Measurements from ENCODE around the gene IVD. TPM values are rescaled to one million over a fixed set of nuclear protein-coding genes. Genes with fewer than 3 reads are reported as not detected.
A peak's percentile ranks its signal among the peaks of the same experiment; 100 is the strongest.

Gene IVD
- total RNA-seq, 1 experiment from 2014 or later = 51.8 TPM

GRCh38 chr15:40420071-40420713 lies 14.6 kb downstream of the IVD start:
- POLR2A ChIA-PET (ENCODE audit: low non-redundant PET) = interaction anchor here (0.6 to 0.7 kb wide), 2 partner anchors 9 to 487 kb away, joined by 4 to 5 read pairs; partner anchors contain the start of gene EIF2AK4
- peaks cover 14% of the 10 kb centered on the region for H3K36me3 ChIP-seq (ENCODE audit: insufficient read depth, low read length, poor library complexity, severe bottlenecking)
- BruUV-seq (replicated peaks) = no TSS peak
- DNase-seq (ENCODE audit: low spot score) = no peak
- H3K4me1 ChIP-seq (ENCODE audit: insufficient read depth, low read length, poor library complexity, severe bottlenecking) = no peaks in the 10 kb centered on the region
- H3K9me3 ChIP-seq (ENCODE audit: low read depth, low read length, poor library complexity, severe bottlenecking) = no peaks in the 10 kb centered on the region
- intact Hi-C loops (cut with micrococcal nuclease; ENCODE audit: unreplicated experiment) = loop anchor here (10.0 kb wide), 1 partner anchor 375 kb away; no protein-coding TSS in a partner anchor
- TF ChIP-seq EZH2 (IDR thresholded peaks at IDR 0.05; ENCODE audit: borderline replicate concordance, low read depth, low read length, poor library complexity, severe bottlenecking) (no peak), CTCF (conservative IDR thresholded peaks at IDR 0.05; ENCODE audit: low read depth, low read length) (no peak)
- H3K4me3 ChIP-seq (ENCODE audit: low read depth, low read length, poor library complexity, severe bottlenecking) = no peak overlapping the region
- H3K27ac ChIP-seq (ENCODE audit: low read depth, low read length, poor library complexity, severe bottlenecking) = no peak overlapping the region
- H3K27me3 ChIP-seq (replicated peaks; ENCODE audit: insufficient read depth, low read depth, low read length, poor library complexity) = no peaks in the 10 kb centered on the region
- CTCF ChIA-PET = no interaction called here

- H3K27me3 ChIP-seq (replicated peaks; ENCODE audit: insufficient read depth, low read depth, low read length, poor library complexity) = no peaks in the 10 kb centered on the region
- intact Hi-C loops (cut with micrococcal nuclease; ENCODE audit: unreplicated experiment) = loop anchor here (10.0 kb wide), 1 partner anchor 376 kb away; no protein-coding TSS in a partner anchor
- ChIA-PET POLR2A (ENCODE audit: low non-redundant PET) (interaction anchor here (0.7 kb wide), 1 partner anchor 8 kb away, joined by 5 read pairs; no protein-coding TSS in a partner anchor), CTCF (interaction anchor here (0.9 to 2.1 kb wide), 3 partner anchors 20 to 375 kb away, joined by 3 to 12 read pairs (median 3); partner anchors contain the start of gene BAHD1)
- no peak overlapping the region for H3K4me3 ChIP-seq (ENCODE audit: low read depth, low read length, poor library complexity, severe bottlenecking)
- peaks cover 8% of the 10 kb centered on the region for H3K36me3 ChIP-seq (ENCODE audit: insufficient read depth, low read length, poor library complexity, severe bottlenecking)
- H3K4me1 ChIP-seq (ENCODE audit: insufficient read depth, low read length, poor library complexity, severe bottlenecking) = no peaks in the 10 kb centered on the region
- no peak overlapping the region for H3K27ac ChIP-seq (ENCODE audit: low read depth, low read length, poor library complexity, severe bottlenecking)
- TF ChIP-seq EZH2 (IDR thresholded peaks at IDR 0.05; ENCODE audit: borderline replicate concordance, low read depth, low read length, poor library complexity, severe bottlenecking) = no peak
- no peak for TF ChIP-seq CTCF (conservative IDR thresholded peaks at IDR 0.05; ENCODE audit: low read depth, low read length)
- no peak for DNase-seq (ENCODE audit: low spot score)
- no peaks in the 10 kb centered on the region for H3K9me3 ChIP-seq (ENCODE audit: low read depth, low read length, poor library complexity, severe bottlenecking)
- BruUV-seq (replicated peaks) = no TSS peak
Measured at GRCh38 chr15:40420793-40421192, 15.2 kb downstream of the IVD start.

GRCh38 chr15:40421246-40422157 lies 15.9 kb downstream of the IVD start:
- H3K4me3 ChIP-seq (ENCODE audit: low read depth, low read length, poor library complexity, severe bottlenecking) = no peak overlapping the region
- no peaks in the 10 kb centered on the region for H3K4me1 ChIP-seq (ENCODE audit: insufficient read depth, low read length, poor library complexity, severe bottlenecking)
- TF ChIP-seq EZH2 (IDR thresholded peaks at IDR 0.05; ENCODE audit: borderline replicate concordance, low read depth, low read length, poor library complexity, severe bottlenecking) = no peak
- TF ChIP-seq CTCF (conservative IDR thresholded peaks at IDR 0.05; ENCODE audit: low read depth, low read length) = peak; percentile 92
- ChIA-PET CTCF (interaction anchor here (0.9 to 2.1 kb wide), 4 partner anchors 19 to 375 kb away, joined by 3 to 17 read pairs (median 8); partner anchors contain the start of gene BAHD1), POLR2A (ENCODE audit: low non-redundant PET) (no interaction called here)
- no peaks in the 10 kb centered on the region for H3K9me3 ChIP-seq (ENCODE audit: low read depth, low read length, poor library complexity, severe bottlenecking)
- intact Hi-C loops (cut with micrococcal nuclease; ENCODE audit: unreplicated experiment) = loop anchor here (2.0 to 10.0 kb wide), 3 partner anchors 77 to 377 kb away; no protein-coding TSS in a partner anchor
- peak; percentile 78 for DNase-seq (ENCODE audit: low spot score)
- H3K36me3 ChIP-seq (ENCODE audit: insufficient read depth, low read length, poor library complexity, severe bottlenecking) = peaks cover 3% of the 10 kb centered on the region
- BruUV-seq (replicated peaks) = no TSS peak
- no peak overlapping the region for H3K27ac ChIP-seq (ENCODE audit: low read depth, low read length, poor library complexity, severe bottlenecking)
- no peaks in the 10 kb centered on the region for H3K27me3 ChIP-seq (replicated peaks; ENCODE audit: insufficient read depth, low read depth, low read length, poor library complexity)
